GM12878 (cell line): Measurements from ENCODE around the gene TNNT1. TPM values are rescaled to one million over a fixed set of nuclear protein-coding genes. Genes with fewer than 3 reads are reported as not detected.

Source experiments
- ATAC-seq: fragments of 200-7000 bp; cut with Tn5 transposase; 3 replicates; pipeline ENCODE4 v1.9.1; 2020; ENCODE audit warnings: mild to moderate bottlenecking, moderate library complexity
- BruUV-seq: library from RNA; stranded (reverse); fragments of 400-500 nt; replicated peaks from 2 replicates; lab custom pipeline; 2021; lab: Mats Ljungman, UMichigan
- CTCF ChIA-PET: fragments of 300-600 bp; sonication (Branson Sonifier 250); formaldehyde crosslinking; extraction: SDS; loops from one replicate; lab custom pipeline; 2021; ENCODE audit warnings: inconsistent platforms; lab: Yijun Ruan, JAX
- POLR2A ChIA-PET: fragments of 350-600 bp; formaldehyde crosslinking; extraction: SDS; loops from one replicate; lab custom pipeline; 2021; ENCODE audit warnings: inconsistent platforms; lab: Charles Lee
- RAD21 ChIA-PET: fragments of 300-600 bp; sonication (Branson Sonifier 250); formaldehyde crosslinking; loops from one replicate; lab custom pipeline; 2023; ENCODE audit warnings: antibody characterized with exemption; ENCODE audit not compliant: unreplicated experiment; lab: Charles Lee
- SMC1A ChIA-PET: fragments of 300-600 bp; sonication (Branson Sonifier 250); formaldehyde crosslinking; loops from one replicate; lab custom pipeline; 2023; ENCODE audit not compliant: unreplicated experiment, uncharacterized antibody; lab: Charles Lee
- DNase-seq: peaks from one replicate; pipeline ENCODE4 v3.0.0-alpha.2; 2011; ENCODE audit warnings: low read depth, low spot score
- FAIRE-seq: peaks from 3 replicates; lab custom pipeline; 2011; peaks lifted over from hg19 to GRCh38; lab: Jason Lieb, UNC
- H2AFZ ChIP-seq: 2 replicates; pipeline ENCODE4 v1.6.0; 2011; ENCODE audit warnings: low read depth, low read length, control low read depth; ENCODE audit not compliant: control insufficient read depth
- H3K27ac ChIP-seq: 2 replicates; pipeline ENCODE4 v1.5.1; 2011; ENCODE audit warnings: control low read depth; ENCODE audit not compliant: control insufficient read depth, insufficient read depth
- H3K27me3 ChIP-seq, 2 experiments: replicated peaks in 1 of 2; 2 replicates each; pipeline versions ENCODE4 v1.6.0 to v1.6.1; 2011; ENCODE audit warnings: low read length in 1 of 2; ENCODE audit not compliant: control insufficient read depth in 2 of 2, insufficient read depth in 2 of 2
- H3K36me3 ChIP-seq, 2 experiments: 2 replicates each; pipeline ENCODE4 v1.5.1; 2011; ENCODE audit warnings: low read length in 1 of 2; ENCODE audit not compliant: control insufficient read depth in 2 of 2, insufficient read depth in 2 of 2
- H3K4me1 ChIP-seq: 2 replicates; pipeline ENCODE4 v1.6.1; 2011; ENCODE audit warnings: mild to moderate bottlenecking, low read length, moderate library complexity, mixed read lengths; ENCODE audit not compliant: control insufficient read depth, insufficient read depth
- H3K4me2 ChIP-seq: 2 replicates; pipeline ENCODE4 v1.6.0; 2011; ENCODE audit warnings: control low read depth; ENCODE audit not compliant: control insufficient read depth, insufficient read depth
- H3K4me3 ChIP-seq: fragments of 200-600 bp; sonication (generic); 2 replicates; pipeline ENCODE4 v1.5.1; 2016
- H3K79me2 ChIP-seq: 2 replicates; pipeline ENCODE4 v1.6.0; 2011; ENCODE audit warnings: low read length; ENCODE audit not compliant: control insufficient read depth, insufficient read depth
- H3K9ac ChIP-seq: 2 replicates; pipeline ENCODE4 v1.8.0; 2011; ENCODE audit warnings: low read length, control low read depth, mixed read lengths; ENCODE audit not compliant: control insufficient read depth, insufficient read depth
- H3K9me3 ChIP-seq: replicated peaks from 3 replicates; pipeline ENCODE4 v1.5.1; 2011; ENCODE audit warnings: mild to moderate bottlenecking, low read length; ENCODE audit not compliant: control insufficient read depth, insufficient read depth
- H4K20me1 ChIP-seq: 2 replicates; pipeline ENCODE4 v1.6.0; 2011; ENCODE audit not compliant: control insufficient read depth, insufficient read depth
- ATF2 ChIP-seq: IDR thresholded peaks from 2 replicates; pipeline ENCODE4 v1.6.1; 2012; ENCODE audit warnings: low read length, inconsistent platforms
- HCFC1 ChIP-seq: fragments of 150-350 bp; IDR thresholded peaks from 2 replicates; pipeline ENCODE4 v1.6.1; 2014; ENCODE audit warnings: low read length
- RBBP5 ChIP-seq: fragments of 200-600 bp; sonication (generic); conservative IDR thresholded peaks from 2 replicates; pipeline ENCODE4 v1.6.1; 2016
- SIX5 ChIP-seq: IDR thresholded peaks from 2 replicates; pipeline ENCODE4 v1.6.1; 2011; ENCODE audit warnings: mild to moderate bottlenecking, low read depth, low read length, moderate library complexity; ENCODE audit not compliant: severe bottlenecking
- SRF ChIP-seq, 2 experiments: IDR thresholded peaks; 2 replicates each; pipeline ENCODE4 v1.6.1; 2011; ENCODE audit warnings: low read depth in 2 of 2, low read length in 2 of 2, mild to moderate bottlenecking in 1 of 2, moderate library complexity in 1 of 2
- WGBS: methylation state at CpG from one replicate; pipeline ENCODE4 v1.1.6; 2016; ENCODE audit warnings: low lambda C conversion rate; ENCODE audit not compliant: insufficient replicate concordance, insufficient coverage; ENCODE audit errors: missing lambda C conversion rate; 5-methylcytosine and 5-hydroxymethylcytosine counted together
- in situ Hi-C: fragments of 300-500 bp; cut with MboI; formaldehyde crosslinking; loops from 9 replicates; pipeline ENCODE4 v1.14.3; 2018; ENCODE audit warnings: mixed read lengths
- intact Hi-C: fragments of 100-400 bp; cut with micrococcal nuclease; formaldehyde crosslinking; loops from one replicate; pipeline ENCODE4 v1.14.2; 2022; ENCODE audit not compliant: unreplicated experiment
- polyA plus RNA-seq, 11 experiments: library from polyadenylated mRNA; depleted of rRNA in 4 of 11; unstranded in 6 of 11; stranded (reverse) in 5 of 11; fragments of >200 nt; fragmentation: Nextera tagmentation in 4 of 11; fragmentation: Illumina TruSeq in 1 of 11; extraction: Ambion mirVana in 4 of 11; extraction: Trizol in 1 of 11; gene quantifications; 1 replicate in 1 of 11; 2 replicates in 10 of 11; pipeline versions ENCODE4 v1.2.1 to v1.2.3, GENCODE V29; 2011 to 2016; ENCODE audit warnings: inconsistent platforms in 2 of 11, missing spikeins in 2 of 11, low read depth in 1 of 11
- total RNA-seq, 4 experiments: library from RNA; depleted of rRNA in 3 of 4; stranded (reverse); fragments of >200 nt in 3 of 4; fragmentation: Illumina TruSeq in 1 of 4; extraction: Trizol in 1 of 4; gene quantifications; 2 replicates each; pipeline versions ENCODE4 v1.2.1 to v1.2.3, GENCODE V29; 2013 to 2021

Gene TNNT1
- total and polyA plus RNA-seq, 10 of the 15 experiments (the other 5 are each of a cell fraction or from before 2014, with no cell fraction given): 0.26 to 0.62 (median 0.37) TPM; not detected in 7

- ChIA-PET RAD21 (no interaction called here), CTCF (no interaction called here), POLR2A (no interaction called here), SMC1A (no interaction called here)
- no peak for FAIRE-seq
- no peak overlapping the region for H3K27ac ChIP-seq
- H3K79me2 ChIP-seq: no peaks in the 10 kb centered on the region
- H4K20me1 ChIP-seq: no peaks in the 10 kb centered on the region
- H3K9ac ChIP-seq: no peak overlapping the region
- H3K9me3 ChIP-seq: no peaks in the 10 kb centered on the region
- peaks cover 0 to 2% of the 10 kb centered on the region in 2 experiments; a peak in 2 of 4 replicates for H3K36me3 ChIP-seq
- BruUV-seq: no TSS peak
- 90% methylated on average over 21 of the region's 23 CpGs for WGBS
- DNase-seq: no peak
- peak; percentile 57 for ATAC-seq
- in situ Hi-C loops: no loop called here
- H3K4me3 ChIP-seq: no peak overlapping the region
- H3K4me2 ChIP-seq: no peak overlapping the region
- no peaks in the 10 kb centered on the region for H3K4me1 ChIP-seq
- TF ChIP-seq SRF (IDR thresholded peaks at IDR 0.05; ENCODE audit: low read depth in 2 of 2, low read length in 2 of 2): 0 out of 4 replicates have a peak, but pooled peaks of 1 of the 2 experiments have one; percentile 53
- TF ChIP-seq RBBP5: no peak
- peak; percentile 45; the same call in 1 of the 2 replicates for TF ChIP-seq HCFC1
- TF ChIP-seq SIX5: peak; percentile 66
- TF ChIP-seq ATF2: no peak
- H3K27me3 ChIP-seq: no peaks in the 10 kb centered on the region
- intact Hi-C loops: no loop called here
- H2AFZ ChIP-seq: no peak overlapping the region
Measured at GRCh38 chr19:55095260-55096060, 53.5 kb downstream of the TNNT1 start.
